GM21528 (cell line): Measurements from ENCODE around the gene SIX4.

Source experiments
- ATAC-seq: cut with Tn5 transposase; IDR thresholded peaks from one replicate; pipeline ENCODE4 v1.9.1; 2021; ENCODE audit warnings: mild to moderate bottlenecking, moderate library complexity; ENCODE audit not compliant: unreplicated experiment, low FRiP score

Gene SIX4

GRCh38 chr14:60662982-60663381 is 61.2 kb downstream of the SIX4 start:
- no peak for ATAC-seq

- ATAC-seq: no peak
These were observed 62.4 kb downstream of the SIX4 start for GRCh38 chr14:60661721-60662120.
